Activated CD8-positive, alpha-beta memory T cell treated with anti-CD3 and anti-CD28 coated beads for 24 hours (primary cell): ENCODE data around the gene PTPN2.
"Not testable (repeated sequence)": the region's sequence is repeated elsewhere in the genome, so short reads cannot be mapped to it uniquely, and the experiment has no call there.

Source experiments
- DNase-seq: peaks from one replicate; pipeline ENCODE4 v3.0.0-alpha.2; 2020

Gene PTPN2

GRCh38 chr18:12890964-12891363 lies 6.9 kb upstream of the PTPN2 start:
- no peak for DNase-seq

- no peak for DNase-seq
These were observed 2.6 kb upstream of the PTPN2 start for GRCh38 chr18:12886498-12887126.

GRCh38 chr18:12885500-12885899 lies 1.5 kb upstream of the PTPN2 start:
- DNase-seq = no peak

GRCh38 chr18:12884406-12885323 lies 628 bp upstream of the PTPN2 start:
- DNase-seq = no peak

GRCh38 chr18:12883372-12883683 lies 709 bp downstream of the PTPN2 start:
- no peak for DNase-seq

GRCh38 chr18:12882453-12883371 lies 1.3 kb downstream of the PTPN2 start:
- peak; percentile 64 for DNase-seq

GRCh38 chr18:12880541-12880910 lies 3.5 kb downstream of the PTPN2 start:
- no peak for DNase-seq

- no peak for DNase-seq
These were observed 4.0 kb downstream of the PTPN2 start for GRCh38 chr18:12879840-12880540.

- not testable (repeated sequence) for DNase-seq
These were observed 9.0 kb downstream of the PTPN2 start for GRCh38 chr18:12874992-12875391.

GRCh38 chr18:12873961-12874567 lies 10.0 kb downstream of the PTPN2 start:
- DNase-seq = not testable (repeated sequence)

GRCh38 chr18:12872408-12872807 lies 11.6 kb downstream of the PTPN2 start:
- DNase-seq = no peak

GRCh38 chr18:12868576-12868975 lies 15.5 kb downstream of the PTPN2 start:
- no peak for DNase-seq

GRCh38 chr18:12867441-12868123 lies 16.5 kb downstream of the PTPN2 start:
- DNase-seq = no peak

- DNase-seq = no peak
These were observed 20.3 kb downstream of the PTPN2 start for GRCh38 chr18:12863687-12864216.

GRCh38 chr18:12862874-12863482 lies 21.1 kb downstream of the PTPN2 start:
- DNase-seq = no peak

- DNase-seq = no peak
These were observed 21.6 kb downstream of the PTPN2 start for GRCh38 chr18:12862467-12862866.

GRCh38 chr18:12861637-12862036 lies 22.4 kb downstream of the PTPN2 start:
- DNase-seq = no peak

GRCh38 chr18:12860530-12860929 lies 23.5 kb downstream of the PTPN2 start:
- no peak for DNase-seq

GRCh38 chr18:12858991-12859390 lies 25.0 kb downstream of the PTPN2 start:
- DNase-seq = no peak

GRCh38 chr18:12857991-12858544 lies 26.0 kb downstream of the PTPN2 start:
- no peak for DNase-seq
